Thyroid gland (tissue), 4 donors: ENCODE results near the gene ZNF441. TPM values are rescaled to one million over a fixed set of nuclear protein-coding genes. Genes with fewer than 3 reads are reported as not detected.

Experiments
- DNase-seq, 2 donors: peaks; one replicate each; pipeline ENCODE4 v3.0.0-alpha.2; 2019
- H3K27ac ChIP-seq, 3 donors: fragments of 200-600 bp; sonication (generic); 1 replicate in 2 of 3; 2 replicates in 1 of 3; pipeline ENCODE4 v1.5.1; 2016 to 2019; ENCODE audit warnings: mild to moderate bottlenecking in 1 of 3, moderate library complexity in 1 of 3
- H3K27me3 ChIP-seq: fragments of 200-600 bp; sonication (generic); one replicate; pipeline ENCODE4 v1.5.1; 2019
- H3K36me3 ChIP-seq, 2 donors: fragments of 200-600 bp; sonication (generic); one replicate each; pipeline ENCODE4 v1.5.1; 2016 to 2019
- H3K4me1 ChIP-seq, 2 donors: fragments of 200-600 bp; sonication (generic); one replicate each; pipeline ENCODE4 v1.5.1; 2017 to 2019
- H3K4me3 ChIP-seq, 3 donors: fragments of 200-600 bp; sonication (generic); replicated peaks in 1 of 3; 1 replicate in 2 of 3; 2 replicates in 1 of 3; pipeline ENCODE4 v1.5.1; 2016; ENCODE audit warnings: mild to moderate bottlenecking in 1 of 3
- H3K9me3 ChIP-seq: fragments of 200-600 bp; sonication (generic); one replicate; pipeline ENCODE4 v1.5.1; 2017
- POLR2A ChIP-seq, 2 donors: fragments of 450-650 bp; IDR thresholded peaks; one replicate each; pipeline ENCODE4 v1.6.1; 2017; ENCODE audit warnings: antibody characterized with exemption in 2 of 2, mild to moderate bottlenecking in 2 of 2, moderate library complexity in 1 of 2
- WGBS, 2 donors: methylation state at CpG; one replicate each; pipeline ENCODE4 v1.1.5; 2017; 5-methylcytosine and 5-hydroxymethylcytosine counted together
- intact Hi-C: fragments of 100-400 bp; cut with DNase I; formaldehyde crosslinking; loops from one replicate; pipeline ENCODE4 v1.15.1; 2023
- total RNA-seq, 4 donors: library from RNA; depleted of rRNA; stranded (reverse); fragments of >200 nt; gene quantifications; one replicate each; pipeline ENCODE4 v1.2.3, GENCODE V29; 2016
- TF ChIP-seq, protein P1 (sequence below), 6 experiments: fragments of 200-600 bp in 3 of 6; fragments of 450-650 bp in 3 of 6; sonication (generic) in 3 of 6; IDR thresholded peaks; one replicate each; pipeline ENCODE4 v1.5.1; 2016 to 2019; ENCODE audit warnings: antibody characterized with exemption in 6 of 6, mild to moderate bottlenecking in 2 of 6, inconsistent platforms in 1 of 6, moderate library complexity in 1 of 6

The ZNF441 gene
- total RNA-seq, 4 donors from 2014 or later, result 17.8 to 56.4 (median 24.2) TPM

DNA sequence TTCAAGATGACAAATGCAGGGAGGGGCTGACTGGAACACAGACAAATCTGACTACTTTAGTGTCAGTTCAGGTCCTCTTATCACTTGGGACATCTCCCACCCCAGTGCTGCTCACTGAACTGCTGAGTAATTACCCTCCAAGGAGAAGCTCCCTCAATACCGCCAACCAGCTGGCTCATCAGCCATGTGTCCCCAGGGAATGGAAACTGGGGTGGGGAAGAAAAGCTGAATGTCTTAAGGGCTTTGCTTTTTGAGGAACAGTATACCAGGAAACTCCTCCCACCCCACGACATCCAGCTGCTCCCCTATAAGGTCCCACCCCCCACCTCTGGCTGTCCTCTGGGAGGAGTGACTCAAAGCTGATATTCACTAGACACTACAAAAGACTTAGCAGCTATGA, 30.1 kb upstream of the ZNF441 start:
- no peaks in the 10 kb centered on the region for H3K27me3 ChIP-seq
- peak in 1 of 2 donors; percentile 5 for DNase-seq
- TF ChIP-seq, protein P1, sequence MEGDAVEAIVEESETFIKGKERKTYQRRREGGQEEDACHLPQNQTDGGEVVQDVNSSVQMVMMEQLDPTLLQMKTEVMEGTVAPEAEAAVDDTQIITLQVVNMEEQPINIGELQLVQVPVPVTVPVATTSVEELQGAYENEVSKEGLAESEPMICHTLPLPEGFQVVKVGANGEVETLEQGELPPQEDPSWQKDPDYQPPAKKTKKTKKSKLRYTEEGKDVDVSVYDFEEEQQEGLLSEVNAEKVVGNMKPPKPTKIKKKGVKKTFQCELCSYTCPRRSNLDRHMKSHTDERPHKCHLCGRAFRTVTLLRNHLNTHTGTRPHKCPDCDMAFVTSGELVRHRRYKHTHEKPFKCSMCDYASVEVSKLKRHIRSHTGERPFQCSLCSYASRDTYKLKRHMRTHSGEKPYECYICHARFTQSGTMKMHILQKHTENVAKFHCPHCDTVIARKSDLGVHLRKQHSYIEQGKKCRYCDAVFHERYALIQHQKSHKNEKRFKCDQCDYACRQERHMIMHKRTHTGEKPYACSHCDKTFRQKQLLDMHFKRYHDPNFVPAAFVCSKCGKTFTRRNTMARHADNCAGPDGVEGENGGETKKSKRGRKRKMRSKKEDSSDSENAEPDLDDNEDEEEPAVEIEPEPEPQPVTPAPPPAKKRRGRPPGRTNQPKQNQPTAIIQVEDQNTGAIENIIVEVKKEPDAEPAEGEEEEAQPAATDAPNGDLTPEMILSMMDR (IDR thresholded peaks at IDR 0.05), result no peak
- no peak for TF ChIP-seq POLR2A (IDR thresholded peaks at IDR 0.05)
- no peak overlapping the region for H3K4me3 ChIP-seq
- H3K9me3 ChIP-seq, result no peaks in the 10 kb centered on the region
- H3K36me3 ChIP-seq, result no peaks in the 10 kb centered on the region
- H3K27ac ChIP-seq, result no peak overlapping the region
- H3K4me1 ChIP-seq, result peaks cover 8 to 18% of the 10 kb centered on the region in 2 donors
- WGBS, 2 donors, result 49 to 67% methylated on average over 1 to 2 of the region's 2 CpGs
- intact Hi-C loops, result no loop called here

DNA sequence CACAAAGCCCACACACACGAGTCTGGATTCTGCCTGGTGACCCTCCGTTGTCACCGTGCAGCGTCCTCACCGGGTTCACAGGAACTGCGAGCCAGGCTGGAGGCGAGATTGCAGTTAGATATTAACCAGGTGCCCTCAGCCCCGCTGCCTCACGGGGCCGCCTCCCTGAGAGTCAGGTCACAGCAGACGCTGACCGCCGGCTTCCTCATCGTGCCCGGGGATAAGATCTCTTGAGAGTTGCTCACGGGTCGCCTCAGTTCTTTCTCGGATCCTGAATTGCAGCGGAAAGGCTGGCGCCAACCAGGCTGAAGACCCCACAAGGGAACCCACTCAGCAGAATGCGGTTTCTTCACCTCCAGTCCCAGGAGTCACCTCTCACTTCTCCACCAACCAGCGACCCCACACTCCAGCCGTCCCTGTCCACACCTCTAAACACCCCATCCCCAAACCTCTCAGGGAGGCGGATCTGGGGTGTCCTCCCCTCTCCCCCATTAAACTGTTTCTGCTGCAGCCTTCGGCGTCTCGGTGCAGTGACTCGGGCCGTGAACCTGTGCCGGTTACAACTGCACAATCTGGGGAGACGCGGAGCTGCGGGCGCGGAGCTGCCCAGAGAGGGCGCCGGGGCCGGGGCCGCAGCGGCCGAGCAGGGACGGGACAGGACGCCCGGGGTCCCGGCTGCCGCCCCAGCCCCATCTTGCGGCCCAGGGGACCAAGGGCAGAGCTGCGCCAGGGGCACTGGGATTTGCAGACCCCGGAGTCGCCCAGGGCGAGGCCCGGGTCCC, 28.6 kb upstream of the ZNF441 start:
- Histone ChIP-seq H3K36me3 (no peaks in the 10 kb centered on the region), H3K4me1 (peaks cover 8 to 18% of the 10 kb centered on the region in 2 donors)
- DNase-seq, result peak; percentile 55 to 73

DNA sequence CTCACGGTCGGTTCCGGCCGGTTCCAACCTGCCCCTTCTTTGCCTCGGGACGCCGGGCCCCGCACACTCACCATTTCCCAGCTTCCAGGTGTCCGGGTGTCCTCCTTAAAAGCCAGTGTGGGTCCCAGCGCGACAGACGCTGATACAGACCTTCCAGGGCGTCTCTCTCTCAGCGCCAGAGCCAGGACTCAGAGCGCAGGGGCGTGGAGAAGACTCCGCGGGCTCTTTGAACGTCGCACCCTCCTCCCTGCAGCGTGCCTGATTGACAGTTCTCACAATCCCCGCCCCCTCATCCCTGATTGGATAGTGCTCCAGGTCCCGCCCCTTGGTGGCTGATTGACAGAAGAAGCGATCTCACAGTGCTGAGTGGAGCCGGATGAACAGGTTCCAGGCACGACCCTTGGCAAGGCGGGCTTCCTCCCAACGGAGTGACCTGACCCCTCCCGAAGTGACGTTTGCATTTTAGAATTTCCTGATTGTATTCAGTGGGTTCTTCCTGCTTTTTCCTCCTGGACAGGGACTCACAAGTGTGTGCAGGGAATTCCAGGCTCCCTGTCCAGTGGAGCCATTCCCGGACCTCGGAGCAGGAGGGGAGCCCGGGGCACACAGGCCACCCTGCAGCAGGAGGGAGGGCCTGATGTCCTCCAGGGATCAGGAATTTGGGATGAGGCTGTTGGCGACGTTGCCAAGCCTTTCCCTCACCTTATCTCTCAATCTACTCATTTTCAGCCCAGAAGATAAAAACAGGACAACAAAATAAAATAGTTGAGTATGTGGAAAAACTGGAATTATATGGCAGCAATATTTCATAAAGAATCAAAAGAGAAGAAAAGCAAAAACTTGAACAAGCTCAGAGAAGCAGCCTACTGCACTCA, 27.8 kb upstream of the ZNF441 start, which contains the start of gene ZNF823:
ZNF823 (minus strand) TSS at position 201 of the 875 bp plus-strand sequence; CDS start at position 74, 127 bp downstream.
- TF ChIP-seq, protein P1 (IDR thresholded peaks at IDR 0.05), result no peak
- peak in 1 of 2 donors; percentile 91 for TF ChIP-seq POLR2A (IDR thresholded peaks at IDR 0.05)
- H3K4me3 ChIP-seq, result peak within 1 kb of the TSS; percentile 56 to 97 (median 66)
- no peaks in the 10 kb centered on the region for H3K27me3 ChIP-seq
- no peaks in the 10 kb centered on the region for H3K9me3 ChIP-seq
- no peaks in the 10 kb centered on the region for H3K36me3 ChIP-seq
- intact Hi-C loops, result no loop called here
- peak within 1 kb of the TSS; percentile 91 to 97 (median 93) for H3K27ac ChIP-seq
- 0 to 2% methylated on average over 8 to 31 of the region's 35 CpGs for WGBS, 2 donors
- peak; percentile 100 for DNase-seq
- H3K4me1 ChIP-seq, result peaks cover 8 to 18% of the 10 kb centered on the region in 2 donors

More for the DNA sequence above, 28.6 kb upstream of the ZNF441 start:
- intact Hi-C loops, result no loop called here
- peak in 1 of 2 donors; percentile 6 for TF ChIP-seq POLR2A (IDR thresholded peaks at IDR 0.05)
- TF ChIP-seq, protein P1 (IDR thresholded peaks at IDR 0.05), result no peak
- H3K27me3 ChIP-seq, result no peaks in the 10 kb centered on the region
- peak overlapping the region; percentile 68 to 84 (median 80) for H3K27ac ChIP-seq
- 1 to 2% methylated on average over 20 to 41 of the region's 52 CpGs for WGBS, 2 donors
- no peaks in the 10 kb centered on the region for H3K9me3 ChIP-seq
- peak overlapping the region; percentile 56 to 97 (median 66) for H3K4me3 ChIP-seq

DNA sequence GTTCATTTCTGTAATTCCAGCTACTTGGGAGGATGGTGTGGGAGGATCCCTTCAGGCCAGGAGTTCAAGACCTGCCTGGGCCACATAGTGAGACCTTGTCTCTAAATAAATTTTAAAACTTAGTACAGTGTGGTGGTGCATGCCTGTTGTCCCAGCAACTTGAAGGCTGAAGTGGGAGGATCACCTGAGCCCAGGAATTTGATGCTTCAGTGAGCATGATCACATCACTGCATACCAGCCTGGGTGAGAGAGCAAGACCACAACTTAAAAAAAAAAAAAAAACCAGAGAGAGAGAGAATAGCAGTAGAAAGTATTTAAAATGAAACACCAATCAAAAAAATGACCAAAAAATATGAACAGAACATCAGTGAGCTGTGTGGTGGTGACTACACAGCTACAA, 20.9 kb upstream of the ZNF441 start:
- H3K4me1 ChIP-seq, result no peaks in the 10 kb centered on the region
- H3K27me3 ChIP-seq, result no peaks in the 10 kb centered on the region
- H3K36me3 ChIP-seq, result no peaks in the 10 kb centered on the region
- no peak overlapping the region for H3K27ac ChIP-seq
- TF ChIP-seq, protein P1 (IDR thresholded peaks at IDR 0.05), result no peak
- no peak for TF ChIP-seq POLR2A (IDR thresholded peaks at IDR 0.05)
- intact Hi-C loops, result no loop called here
- no peaks in the 10 kb centered on the region for H3K9me3 ChIP-seq
- peak; percentile 48 to 60 for DNase-seq
- no peak overlapping the region for H3K4me3 ChIP-seq
